Measurements from ENCODE around the gene BFSP2.
A peak's percentile ranks its signal among the peaks of the same experiment; 100 is the strongest.

Gene BFSP2

GRCh38 chr3:133419151-133419909, 19.5 kb downstream of the BFSP2 start:
- no peak for DNase-seq

DNA sequence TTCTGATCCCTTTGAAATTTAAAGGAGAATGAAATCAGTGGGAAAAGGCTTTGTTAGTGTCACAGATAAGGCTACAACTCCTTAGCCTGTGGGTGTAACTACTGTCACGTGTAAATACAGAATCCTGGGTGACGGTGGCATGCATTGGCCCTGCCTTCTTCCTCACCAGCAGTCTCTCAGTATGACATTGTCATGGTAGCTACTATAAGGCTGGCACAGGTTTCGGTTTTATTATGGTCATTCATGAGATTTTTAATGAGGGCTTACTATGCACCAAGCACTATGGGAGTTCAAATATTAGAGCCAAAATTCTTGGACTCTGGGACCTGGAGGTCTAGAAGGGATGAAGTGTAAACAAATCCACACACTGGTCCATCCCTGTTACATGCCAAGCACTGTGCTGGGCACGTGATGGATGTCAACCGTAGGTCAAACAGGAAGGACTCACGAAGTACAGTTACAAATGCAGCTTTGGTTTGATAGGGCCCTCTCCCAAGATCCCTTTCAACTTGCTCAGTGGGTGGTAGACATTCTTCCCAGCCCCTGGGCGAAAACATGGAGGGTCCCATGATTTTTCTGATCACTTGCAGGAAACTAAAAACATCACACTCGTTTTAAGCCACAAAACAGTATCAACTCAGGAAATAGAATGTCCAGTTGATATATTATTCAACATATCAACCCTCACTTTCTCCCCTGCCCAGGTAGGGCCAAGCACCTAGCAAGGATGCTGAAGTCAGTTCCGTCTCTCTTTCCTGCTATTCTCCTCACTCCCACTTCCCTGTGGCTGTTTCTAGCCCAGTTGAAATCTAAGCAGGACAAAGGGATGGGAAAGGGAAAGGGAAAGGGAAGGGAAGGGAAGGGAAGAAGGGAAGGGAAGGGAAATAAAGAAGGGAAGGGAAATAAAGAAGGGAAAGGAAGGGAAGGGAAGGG, 25.3 kb downstream of the BFSP2 start:
- no peak for DNase-seq

GRCh38 chr3:133425898-133426297, 26.0 kb downstream of the BFSP2 start:
- no peak for DNase-seq

DNA sequence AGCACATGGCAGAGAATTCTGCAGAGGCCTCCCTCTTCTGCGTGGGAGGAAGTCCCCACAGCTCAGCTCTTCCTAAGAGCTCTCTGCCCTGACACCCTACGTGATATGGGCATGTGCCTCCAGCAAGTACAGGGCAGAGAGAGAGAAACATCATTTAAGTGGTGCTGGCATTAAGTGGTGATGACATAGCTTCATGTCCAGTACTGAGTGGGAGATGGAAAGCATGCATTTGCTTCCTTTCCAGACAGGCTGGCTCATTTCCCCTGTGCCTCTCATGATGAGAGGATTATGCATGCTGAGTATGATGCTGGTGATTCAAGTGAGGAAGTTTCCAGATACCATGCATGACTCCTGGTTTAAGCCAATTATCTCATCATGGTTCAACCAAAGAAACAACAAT, 26.9 kb downstream of the BFSP2 start:
- DNase-seq, result no peak

- DNase-seq, result no peak
Measured at GRCh38 chr3:133428552-133428951, 28.7 kb downstream of the BFSP2 start.

- no peak for DNase-seq
Measured at GRCh38 chr3:133429063-133429462, 29.2 kb downstream of the BFSP2 start.

- no peak for DNase-seq
Measured at GRCh38 chr3:133439563-133439962, 39.7 kb downstream of the BFSP2 start.

- DNase-seq, result no peak
Measured at GRCh38 chr3:133440652-133441051, 40.8 kb downstream of the BFSP2 start.

DNA sequence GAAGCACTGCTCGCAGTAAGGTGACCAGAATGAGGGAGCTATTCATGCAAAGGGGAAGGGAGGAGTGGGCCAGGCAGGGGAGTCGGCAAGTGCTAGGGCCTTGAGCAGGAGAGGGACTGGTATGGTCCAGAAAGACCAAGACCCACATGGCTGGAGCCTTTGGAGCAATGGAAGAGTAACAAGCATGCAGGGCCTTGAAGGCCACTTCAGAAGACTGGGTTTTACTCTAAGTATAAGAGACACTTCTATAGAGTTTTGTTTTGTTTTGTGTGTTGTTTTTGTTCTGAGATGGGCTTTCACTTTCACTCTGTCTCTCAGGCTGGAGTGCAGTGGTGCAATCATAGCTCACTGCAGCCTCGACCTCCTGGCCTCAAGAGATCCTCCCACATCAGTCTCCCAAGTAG, 42.0 kb downstream of the BFSP2 start:
- DNase-seq, result no peak

DNA sequence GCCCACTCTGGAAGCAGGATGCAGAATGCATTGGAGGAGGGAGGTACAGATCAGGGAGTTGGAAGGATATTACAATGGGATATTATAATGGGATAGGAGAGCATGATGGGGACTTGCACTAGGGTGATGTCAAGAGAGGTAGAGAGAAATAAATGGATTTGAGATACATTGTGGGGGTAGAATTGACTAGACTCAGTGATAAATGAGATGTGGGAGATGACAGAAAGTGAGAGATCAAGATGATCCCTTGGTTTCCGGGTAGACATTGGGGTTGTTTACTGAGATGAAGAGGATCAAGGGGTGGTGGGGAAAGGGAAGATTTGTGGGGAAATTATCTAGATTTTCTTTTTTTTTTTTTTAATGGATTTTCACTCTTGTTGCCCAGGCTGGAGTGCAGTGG, 42.7 kb downstream of the BFSP2 start:
- no peak for DNase-seq

DNA sequence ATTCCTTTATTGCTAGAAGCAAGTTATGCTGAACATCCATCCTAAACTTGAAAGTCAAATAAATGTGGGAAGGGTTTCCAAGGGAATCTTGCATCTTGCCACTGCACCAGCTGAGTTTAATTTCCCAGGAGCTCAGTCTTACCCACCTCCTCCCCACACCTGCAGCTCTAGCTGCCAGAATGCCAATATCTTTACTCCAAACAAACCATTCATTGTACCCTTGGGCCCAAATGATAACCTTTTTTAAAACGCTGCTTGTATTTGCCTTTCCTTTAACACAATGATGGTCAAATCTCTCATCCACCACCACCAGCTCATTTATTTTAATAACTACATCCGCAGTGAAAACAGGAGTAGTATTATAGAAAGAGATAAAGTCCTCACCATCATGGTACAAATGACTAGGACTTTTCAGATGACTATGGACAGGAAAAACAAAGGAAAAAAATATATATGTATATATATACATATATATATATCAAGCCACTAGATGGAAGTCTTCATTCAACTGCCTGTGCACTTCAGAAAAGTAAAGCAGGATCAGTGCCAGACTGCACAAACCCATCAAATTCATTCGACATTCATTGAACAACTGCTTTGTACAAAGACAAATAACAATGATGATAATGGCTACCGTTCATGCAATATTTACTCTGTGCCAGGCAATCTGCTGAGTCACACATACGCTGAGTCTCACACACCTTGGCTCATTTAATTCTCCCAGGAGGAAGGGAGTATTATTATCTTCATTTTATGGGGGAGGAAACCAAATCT, 44.0 kb downstream of the BFSP2 start:
- DNase-seq, result peak in 1 of 2 experiments; percentile 38

DNA sequence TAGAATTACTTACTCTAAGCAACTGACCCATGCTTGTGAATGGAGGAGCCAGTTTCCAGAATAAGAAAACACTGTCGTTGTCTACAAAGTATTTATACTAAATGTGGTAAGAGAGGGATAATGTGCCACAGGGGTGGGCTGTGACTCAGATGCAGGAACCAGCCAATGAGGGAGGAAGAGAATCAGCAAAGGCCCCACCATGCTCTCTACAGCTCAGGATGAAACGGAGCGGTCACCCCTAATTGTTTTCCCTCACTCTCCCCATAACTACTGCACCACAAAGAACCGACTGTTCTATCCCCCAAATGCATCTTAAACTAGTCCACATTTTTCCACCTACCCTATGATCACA, 44.5 kb downstream of the BFSP2 start:
- no peak for DNase-seq

GRCh38 chr3:133445108-133445507, 45.3 kb downstream of the BFSP2 start:
- DNase-seq, result no peak

GRCh38 chr3:133447750-133448477, 48.1 kb downstream of the BFSP2 start:
- DNase-seq, result no peak

DNA sequence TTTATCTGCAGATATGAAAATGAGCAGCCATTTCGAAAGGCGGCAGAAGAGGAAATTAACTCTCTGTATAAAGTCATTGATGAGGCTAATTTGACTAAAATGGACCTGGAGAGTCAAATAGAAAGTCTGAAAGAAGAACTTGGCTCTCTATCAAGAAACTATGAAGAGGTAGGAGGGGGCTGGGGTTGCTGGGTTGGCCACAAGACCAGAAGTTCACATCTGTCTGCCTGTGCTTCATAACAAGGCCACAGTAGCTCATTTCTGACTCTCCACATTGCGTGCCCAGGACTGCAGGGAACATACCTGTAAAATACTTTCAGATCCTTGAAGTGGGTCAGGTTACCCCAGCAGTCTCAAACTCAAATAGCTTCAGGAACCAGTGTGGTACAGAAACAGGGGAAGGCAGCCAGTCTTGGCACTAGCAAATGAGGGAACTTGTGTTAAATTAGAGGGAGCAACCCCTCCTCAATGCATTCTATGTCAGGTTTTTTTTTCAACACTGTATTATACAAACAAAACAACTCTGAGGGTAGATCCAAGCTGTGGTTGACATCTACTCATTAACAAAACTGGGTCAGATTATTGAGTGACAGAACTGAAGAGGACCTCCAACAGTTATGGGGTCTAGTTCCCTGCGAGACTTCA, 48.7 kb downstream of the BFSP2 start:
- no peak for DNase-seq

DNA sequence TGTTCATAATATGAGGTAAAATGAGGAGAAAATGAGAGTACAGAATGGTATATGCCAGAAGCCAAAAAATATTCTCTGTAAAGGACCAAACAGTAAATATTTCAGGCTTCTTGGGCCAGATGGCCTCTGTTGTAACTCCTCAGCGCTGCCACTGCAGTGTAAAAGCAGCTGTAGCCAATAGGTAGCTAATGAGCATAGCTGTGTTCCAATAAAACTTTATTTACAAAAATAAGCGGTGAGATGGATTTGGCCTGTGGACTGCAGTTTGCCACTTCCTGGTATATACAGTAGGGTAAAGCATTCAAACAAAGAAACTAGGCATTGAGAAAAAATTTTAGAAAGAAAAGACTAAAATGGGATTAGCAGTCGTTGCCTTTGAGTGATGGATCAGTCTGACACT, 51.5 kb downstream of the BFSP2 start:
- peak in 1 of 2 experiments; percentile 55 for DNase-seq

GRCh38 chr3:133452641-133453319, 52.9 kb downstream of the BFSP2 start:
- DNase-seq, result no peak

DNA sequence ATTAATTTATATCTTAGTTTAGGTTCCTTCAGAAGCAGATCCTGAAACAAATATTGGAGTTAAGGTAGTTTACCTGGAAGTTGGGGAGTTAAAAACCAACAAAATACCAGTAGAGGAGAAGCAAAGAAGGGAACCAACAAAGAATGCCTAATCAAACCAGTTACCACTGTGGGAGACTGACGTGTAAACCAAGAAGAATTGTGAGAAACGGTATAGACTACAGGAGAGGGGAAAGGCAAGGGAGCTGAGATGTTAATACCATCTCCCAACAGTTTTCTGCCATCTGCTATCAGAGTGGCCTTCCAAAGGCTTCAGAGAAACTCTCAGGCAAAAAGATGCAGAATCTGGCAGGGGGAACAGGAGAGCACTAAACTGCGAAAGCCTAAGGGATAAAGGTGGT, 53.5 kb downstream of the BFSP2 start:
- DNase-seq, result no peak

- no peak for DNase-seq
Measured at GRCh38 chr3:133455281-133455680, 55.4 kb downstream of the BFSP2 start.

GRCh38 chr3:133455960-133456359, 56.1 kb downstream of the BFSP2 start:
- no peak for DNase-seq

DNA sequence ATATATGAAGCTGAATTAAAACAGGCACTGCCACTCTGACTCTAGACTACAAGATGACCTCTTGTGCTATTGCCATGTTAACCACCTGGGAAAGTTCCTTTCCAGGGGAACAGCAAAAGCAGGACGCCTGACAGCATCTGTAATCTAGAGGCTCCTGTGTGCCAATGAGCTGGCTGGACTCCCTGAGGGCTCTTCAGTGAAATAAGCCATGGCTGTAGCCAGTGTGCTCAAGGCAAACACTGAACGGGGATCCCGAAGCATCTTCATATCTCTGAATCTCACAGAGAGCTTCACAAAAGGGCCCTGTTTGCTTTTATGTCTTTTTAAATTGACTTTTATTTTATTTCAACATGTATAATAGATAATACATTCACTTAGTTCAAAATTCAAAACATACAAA, 57.2 kb downstream of the BFSP2 start:
- DNase-seq, result no peak
